Karpas-422 (cell line): ENCODE results near the gene RIT2. TPM values are rescaled to one million over a fixed set of nuclear protein-coding genes. Genes with fewer than 3 reads are reported as not detected.

Experiments used
- DNase-seq: peaks from one replicate; pipeline ENCODE4 v3.0.0-alpha.2; 2015
- H2AFZ ChIP-seq: fragments of 200-600 bp; sonication (generic); 2 replicates; pipeline ENCODE4 v1.6.1; 2014; ENCODE audit warnings: antibody characterized with exemption, low read length, mixed read lengths
- H3K27ac ChIP-seq: fragments of 200-600 bp; sonication (generic); 2 replicates; pipeline ENCODE4 v1.5.1; 2014; ENCODE audit warnings: mild to moderate bottlenecking, low read length, moderate library complexity
- H3K27me3 ChIP-seq: fragments of 200-600 bp; sonication (generic); 2 replicates; pipeline ENCODE4 v1.6.1; 2014; ENCODE audit warnings: low read length, mixed read lengths
- H3K36me3 ChIP-seq: fragments of 200-600 bp; sonication (generic); 2 replicates; pipeline ENCODE4 v1.6.1; 2014; ENCODE audit warnings: low read length, mixed read lengths; ENCODE audit not compliant: insufficient read depth
- H3K4me1 ChIP-seq: fragments of 200-600 bp; sonication (generic); 2 replicates; pipeline ENCODE4 v1.6.1; 2014; ENCODE audit warnings: mild to moderate bottlenecking, low read length, mixed read lengths
- H3K4me2 ChIP-seq: fragments of 200-600 bp; sonication (generic); 2 replicates; pipeline ENCODE4 v1.6.1; 2014; ENCODE audit warnings: low read length, low read depth, mild to moderate bottlenecking; ENCODE audit not compliant: poor library complexity, severe bottlenecking
- H3K4me3 ChIP-seq: fragments of 200-600 bp; sonication (generic); 2 replicates; pipeline ENCODE4 v1.5.1; 2014; ENCODE audit warnings: mild to moderate bottlenecking, antibody characterized with exemption, low read length, mixed read lengths
- H3K79me2 ChIP-seq: fragments of 200-600 bp; sonication (generic); 2 replicates; pipeline ENCODE4 v1.6.1; 2014; ENCODE audit warnings: mild to moderate bottlenecking, low read length, mixed read lengths
- H3K9ac ChIP-seq: fragments of 200-600 bp; sonication (generic); 2 replicates; pipeline ENCODE4 v1.6.0; 2014; ENCODE audit warnings: low read length
- H3K9me2 ChIP-seq: fragments of 200-600 bp; sonication (generic), shearing (Covaris generic); replicated peaks from 2 replicates; pipeline ENCODE4 v1.6.0; 2014; ENCODE audit warnings: mild to moderate bottlenecking, low read length, moderate library complexity; ENCODE audit not compliant: insufficient read depth
- H3K9me3 ChIP-seq: fragments of 300-700, 200-600 bp; sonication (generic); 2 replicates; pipeline ENCODE4 v1.6.1; 2014; ENCODE audit warnings: low read length, mixed read lengths
- H4K20me1 ChIP-seq: fragments of 200-600 bp; sonication (generic); 2 replicates; pipeline ENCODE4 v1.6.1; 2014; ENCODE audit warnings: mild to moderate bottlenecking, antibody characterized with exemption, low read length, low read depth; ENCODE audit not compliant: insufficient read depth
- total RNA-seq: library from RNA; depleted of rRNA; stranded (reverse); fragments of >200 nt; shearing (Covaris generic); gene quantifications from 2 replicates; pipeline ENCODE4 v1.2.3, GENCODE V29; 2014; ENCODE audit warnings: low replicate concordance

RIT2 gene
- total RNA-seq, 1 experiment from 2014 or later, result not detected

DNA sequence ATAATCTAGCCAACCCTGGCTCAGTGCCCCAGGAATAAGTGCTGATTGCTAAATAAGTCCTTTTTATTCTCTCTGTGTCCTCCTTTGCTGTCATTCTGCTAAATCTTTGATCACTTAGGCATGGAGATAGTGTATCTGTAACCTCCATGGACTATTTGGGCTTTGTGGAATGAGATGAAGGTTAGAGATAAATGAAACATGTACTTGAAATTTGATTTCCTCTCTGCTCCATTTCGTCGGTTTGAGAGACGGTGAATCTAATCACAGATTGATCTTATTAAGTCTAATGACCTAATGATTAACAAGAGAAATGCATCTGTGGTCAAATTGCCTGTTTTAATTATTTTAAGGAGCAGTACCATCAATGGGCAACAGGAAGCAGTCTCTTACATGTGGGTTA lies 159.2 kb downstream of the RIT2 start:
- Histone ChIP-seq H3K4me2 (no peak overlapping the region), H3K4me1 (no peaks in the 10 kb centered on the region), H4K20me1 (no peaks in the 10 kb centered on the region), H3K79me2 (no peaks in the 10 kb centered on the region), H3K4me3 (no peak overlapping the region), H2AFZ (no peak overlapping the region), H3K9me2 (no peaks in the 10 kb centered on the region), H3K27ac (no peak overlapping the region), H3K27me3 (no peaks in the 10 kb centered on the region), H3K9me3 (peaks cover 11% of the 10 kb centered on the region; the same call in 1 of the 2 replicates), H3K9ac (no peak overlapping the region), H3K36me3 (no peaks in the 10 kb centered on the region)
- DNase-seq, result no peak

DNA sequence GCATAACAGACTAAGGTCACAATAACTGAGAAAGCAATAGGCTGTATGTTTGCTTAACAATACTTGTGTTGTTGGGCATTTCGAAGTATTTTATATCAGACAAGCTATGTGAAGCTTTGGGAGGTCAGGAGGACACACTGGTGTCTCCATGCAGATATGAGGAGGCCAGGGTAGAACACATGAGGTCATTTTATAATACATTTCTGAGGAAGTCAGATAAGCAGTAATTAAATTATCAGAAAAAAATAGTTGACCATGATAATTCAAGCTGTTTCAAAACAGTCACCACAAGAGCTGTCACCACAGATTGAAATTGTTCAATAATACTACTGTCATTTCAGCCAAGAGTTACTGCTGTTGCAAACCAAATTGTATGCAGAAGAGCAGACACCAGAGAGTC lies 160.6 kb downstream of the RIT2 start:
- Histone ChIP-seq H3K27ac (no peak overlapping the region), H3K9me2 (no peaks in the 10 kb centered on the region), H3K4me2 (no peak overlapping the region), H3K9me3 (peaks cover 16% of the 10 kb centered on the region), H3K79me2 (no peaks in the 10 kb centered on the region), H3K9ac (no peak overlapping the region), H3K36me3 (no peaks in the 10 kb centered on the region), H4K20me1 (no peaks in the 10 kb centered on the region), H3K27me3 (no peaks in the 10 kb centered on the region), H3K4me3 (no peak overlapping the region), H3K4me1 (no peaks in the 10 kb centered on the region), H2AFZ (no peak overlapping the region)
- no peak for DNase-seq

DNA sequence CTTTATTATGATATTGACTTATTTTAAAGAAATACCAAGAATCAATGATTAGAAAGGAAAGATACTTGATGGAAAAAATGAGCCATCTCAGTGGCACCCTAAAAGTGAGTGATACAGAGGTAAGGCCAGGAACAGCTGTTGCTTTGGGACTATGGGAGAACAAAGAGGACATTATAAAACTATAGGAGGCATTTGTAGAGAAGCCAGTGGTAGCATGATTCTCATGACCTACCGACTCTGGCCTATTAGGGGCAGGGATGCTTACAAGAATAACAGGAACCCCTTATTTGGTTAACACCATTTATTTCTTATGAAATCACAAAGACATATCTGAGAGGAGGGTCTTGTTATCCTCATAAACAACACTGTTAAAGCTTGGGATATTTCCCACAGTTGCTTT lies 162.2 kb downstream of the RIT2 start:
- no peak for DNase-seq
- Histone ChIP-seq H4K20me1 (no peaks in the 10 kb centered on the region), H3K27me3 (no peaks in the 10 kb centered on the region), H2AFZ (no peak overlapping the region), H3K79me2 (no peaks in the 10 kb centered on the region), H3K27ac (no peak overlapping the region), H3K9ac (no peak overlapping the region), H3K36me3 (no peaks in the 10 kb centered on the region), H3K9me2 (no peaks in the 10 kb centered on the region), H3K4me2 (no peak overlapping the region), H3K9me3 (peaks cover 22% of the 10 kb centered on the region), H3K4me3 (no peak overlapping the region), H3K4me1 (no peaks in the 10 kb centered on the region)

DNA sequence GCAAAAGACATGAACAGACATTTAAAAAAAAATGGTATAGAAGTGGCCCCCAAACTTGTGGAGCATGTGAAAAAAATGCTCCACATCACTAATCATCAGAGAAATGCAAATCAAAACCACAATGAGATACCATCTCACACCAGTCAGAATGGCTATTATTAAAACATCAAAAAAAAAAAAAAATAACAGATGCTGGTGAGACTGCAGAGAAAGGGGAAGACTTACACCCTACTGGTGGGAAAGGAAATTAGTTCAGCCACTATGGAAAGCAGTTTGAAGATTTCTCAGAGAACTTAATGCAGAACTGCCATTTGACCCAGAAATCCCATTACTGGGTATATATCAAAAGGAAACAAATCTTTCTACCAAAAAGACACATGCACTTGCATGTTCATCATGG lies 164.8 kb downstream of the RIT2 start:
- H3K9me2 ChIP-seq, result no peaks in the 10 kb centered on the region
- no peak overlapping the region for H3K9ac ChIP-seq
- no peaks in the 10 kb centered on the region for H4K20me1 ChIP-seq
- peaks cover 22% of the 10 kb centered on the region for H3K9me3 ChIP-seq
- no peak for DNase-seq
- no peak overlapping the region for H3K4me3 ChIP-seq
- no peaks in the 10 kb centered on the region for H3K4me1 ChIP-seq
- H3K27ac ChIP-seq, result no peak overlapping the region
- no peaks in the 10 kb centered on the region for H3K27me3 ChIP-seq
- no peak overlapping the region for H3K4me2 ChIP-seq
- no peaks in the 10 kb centered on the region for H3K79me2 ChIP-seq
- H2AFZ ChIP-seq, result no peak overlapping the region
- H3K36me3 ChIP-seq, result no peaks in the 10 kb centered on the region

DNA sequence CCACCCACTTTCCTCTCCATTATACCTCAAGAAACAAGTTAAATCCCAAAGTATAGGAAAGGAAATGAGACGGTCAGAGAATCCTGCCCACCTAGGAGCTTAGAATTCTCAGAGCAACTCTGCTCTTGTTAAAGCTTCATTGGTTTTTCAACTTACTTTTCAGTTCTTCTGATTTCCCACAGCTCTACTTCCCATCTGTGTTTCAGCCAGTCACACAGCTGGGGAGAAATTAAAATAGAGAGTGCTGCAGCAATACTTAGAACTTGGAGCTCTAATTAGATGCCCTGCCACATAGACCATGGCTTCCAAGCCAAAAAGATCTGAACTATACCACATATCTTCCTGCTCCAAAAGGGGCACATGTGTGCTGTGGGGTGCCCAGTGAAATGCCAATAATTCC lies 166.7 kb downstream of the RIT2 start:
- no peaks in the 10 kb centered on the region for H3K9me2 ChIP-seq
- no peak for DNase-seq
- H3K27me3 ChIP-seq, result no peaks in the 10 kb centered on the region
- H3K9ac ChIP-seq, result no peak overlapping the region
- no peaks in the 10 kb centered on the region for H3K36me3 ChIP-seq
- no peak overlapping the region for H3K4me3 ChIP-seq
- no peak overlapping the region for H3K4me2 ChIP-seq
- H3K4me1 ChIP-seq, result no peaks in the 10 kb centered on the region
- no peak overlapping the region for H2AFZ ChIP-seq
- peaks cover 26% of the 10 kb centered on the region for H3K9me3 ChIP-seq
- H3K79me2 ChIP-seq, result no peaks in the 10 kb centered on the region
- no peaks in the 10 kb centered on the region for H4K20me1 ChIP-seq
- no peak overlapping the region for H3K27ac ChIP-seq

DNA sequence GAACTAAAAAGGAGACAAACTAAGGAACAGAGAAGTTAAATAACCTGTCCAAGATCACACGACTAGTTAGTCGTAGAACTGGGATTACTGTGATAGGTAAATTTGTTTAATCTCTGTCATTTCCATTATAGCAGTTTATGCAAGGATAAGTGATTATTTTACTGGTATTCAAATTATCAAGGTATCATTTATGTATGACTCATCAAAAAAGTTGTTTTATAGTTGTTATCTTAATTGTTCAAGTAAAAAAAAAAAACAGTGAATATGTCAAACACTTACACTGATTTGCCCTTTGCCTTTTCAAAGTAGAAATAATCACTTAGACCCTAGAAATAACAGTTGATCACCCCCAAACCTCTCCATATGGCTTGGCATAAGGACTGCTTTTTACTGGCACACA lies 173.6 kb downstream of the RIT2 start:
- H3K27ac ChIP-seq, result no peak overlapping the region
- no peaks in the 10 kb centered on the region for H3K4me1 ChIP-seq
- DNase-seq, result no peak
- no peaks in the 10 kb centered on the region for H3K79me2 ChIP-seq
- H4K20me1 ChIP-seq, result no peaks in the 10 kb centered on the region
- no peak overlapping the region for H3K9ac ChIP-seq
- no peaks in the 10 kb centered on the region for H3K27me3 ChIP-seq
- H3K9me3 ChIP-seq, result peaks cover 20% of the 10 kb centered on the region
- no peaks in the 10 kb centered on the region for H3K36me3 ChIP-seq
- no peak overlapping the region for H3K4me2 ChIP-seq
- H2AFZ ChIP-seq, result no peak overlapping the region
- H3K4me3 ChIP-seq, result no peak overlapping the region
- no peaks in the 10 kb centered on the region for H3K9me2 ChIP-seq

DNA sequence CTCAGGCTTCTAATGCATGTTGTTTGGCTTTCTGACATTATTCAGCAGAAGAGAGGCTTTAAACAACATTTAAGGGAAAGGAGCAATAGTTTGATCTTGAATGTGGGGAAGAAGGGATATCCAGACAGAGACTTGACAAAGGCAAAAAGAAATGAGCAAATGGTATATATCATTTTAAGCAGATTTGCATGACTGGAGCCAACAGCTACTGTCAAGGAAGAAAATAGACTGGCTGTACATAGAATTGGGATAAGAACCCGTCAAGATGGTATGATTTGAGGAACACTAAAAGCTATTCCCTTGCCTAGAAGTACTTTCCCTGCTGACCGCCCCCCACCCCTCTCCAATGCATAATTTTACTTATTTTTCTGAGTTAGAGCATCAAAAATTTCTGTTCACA lies 174.5 kb downstream of the RIT2 start:
- Histone ChIP-seq H3K27me3 (no peaks in the 10 kb centered on the region), H3K4me1 (no peaks in the 10 kb centered on the region), H3K4me3 (no peak overlapping the region), H3K9ac (no peak overlapping the region), H3K27ac (no peak overlapping the region), H3K9me2 (no peaks in the 10 kb centered on the region), H3K36me3 (no peaks in the 10 kb centered on the region), H3K9me3 (peaks cover 23% of the 10 kb centered on the region), H3K4me2 (no peak overlapping the region), H4K20me1 (no peaks in the 10 kb centered on the region), H2AFZ (no peak overlapping the region), H3K79me2 (no peaks in the 10 kb centered on the region)
- no peak for DNase-seq

DNA sequence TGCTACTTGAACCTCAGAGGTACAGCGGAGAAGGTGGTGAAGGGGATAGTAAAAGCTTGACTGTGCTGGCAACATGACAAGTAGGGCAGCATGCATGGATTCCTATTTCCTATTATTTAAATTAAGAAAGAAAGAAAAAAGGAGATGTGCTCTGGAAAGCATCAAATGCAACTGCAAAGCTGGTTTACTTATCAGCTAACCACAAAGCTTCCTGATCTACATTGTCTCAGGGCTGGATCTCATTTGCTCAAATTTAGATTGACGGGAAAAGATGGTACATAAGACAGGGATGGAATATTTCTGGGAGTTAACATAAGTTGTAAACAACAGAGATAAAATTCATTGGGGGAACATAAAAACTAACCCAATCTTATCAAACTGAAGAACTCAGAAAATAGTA lies 178.0 kb downstream of the RIT2 start:
- no peak overlapping the region for H3K27ac ChIP-seq
- DNase-seq, result no peak
- no peaks in the 10 kb centered on the region for H4K20me1 ChIP-seq
- no peaks in the 10 kb centered on the region for H3K4me1 ChIP-seq
- no peaks in the 10 kb centered on the region for H3K79me2 ChIP-seq
- no peak overlapping the region for H2AFZ ChIP-seq
- no peaks in the 10 kb centered on the region for H3K36me3 ChIP-seq
- H3K9me2 ChIP-seq, result no peaks in the 10 kb centered on the region
- H3K9ac ChIP-seq, result no peak overlapping the region
- H3K4me3 ChIP-seq, result no peak overlapping the region
- peaks cover 9% of the 10 kb centered on the region; the same call in 1 of the 2 replicates for H3K9me3 ChIP-seq
- no peaks in the 10 kb centered on the region for H3K27me3 ChIP-seq
- H3K4me2 ChIP-seq, result no peak overlapping the region

DNA sequence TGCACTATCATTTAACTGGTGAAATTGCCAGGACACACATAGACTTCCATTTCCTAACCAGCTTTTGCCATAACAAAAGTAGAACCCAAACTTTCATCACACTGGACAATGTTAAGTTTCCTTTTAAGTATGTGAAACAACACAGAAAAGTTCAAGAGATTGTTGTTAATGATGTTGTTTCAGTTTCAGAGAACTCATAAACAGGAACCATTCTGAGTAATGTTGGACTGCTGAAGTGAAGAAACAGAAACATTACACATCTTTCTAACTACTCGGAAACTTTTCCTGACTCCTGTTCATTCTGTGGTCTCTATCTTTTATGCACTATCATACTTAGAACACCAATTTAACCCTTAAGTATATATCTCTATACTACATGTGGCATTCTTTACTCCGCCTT lies 179.2 kb downstream of the RIT2 start:
- no peaks in the 10 kb centered on the region for H3K27me3 ChIP-seq
- DNase-seq, result no peak
- no peak overlapping the region for H3K4me2 ChIP-seq
- no peaks in the 10 kb centered on the region for H3K36me3 ChIP-seq
- H3K4me3 ChIP-seq, result no peak overlapping the region
- no peaks in the 10 kb centered on the region for H3K9me2 ChIP-seq
- peaks cover 6% of the 10 kb centered on the region; the same call in 1 of the 2 replicates for H3K9me3 ChIP-seq
- no peaks in the 10 kb centered on the region for H3K4me1 ChIP-seq
- H3K79me2 ChIP-seq, result no peaks in the 10 kb centered on the region
- H4K20me1 ChIP-seq, result no peaks in the 10 kb centered on the region
- H2AFZ ChIP-seq, result no peak overlapping the region
- H3K9ac ChIP-seq, result no peak overlapping the region
- H3K27ac ChIP-seq, result no peak overlapping the region
